CD4-positive, alpha-beta T cell treated with Interleukin-17A for 4 hours (primary cell): ENCODE data around the gene FOSL1.
"Not testable (repeated sequence)": the region's sequence is repeated elsewhere in the genome, so short reads cannot be mapped to it uniquely, and the experiment has no call there.

Experiments used
- DNase-seq: peaks from one replicate; pipeline ENCODE4 v3.0.0-alpha.2; 2020; ENCODE audit warnings: mixed read lengths

FOSL1 gene

DNA sequence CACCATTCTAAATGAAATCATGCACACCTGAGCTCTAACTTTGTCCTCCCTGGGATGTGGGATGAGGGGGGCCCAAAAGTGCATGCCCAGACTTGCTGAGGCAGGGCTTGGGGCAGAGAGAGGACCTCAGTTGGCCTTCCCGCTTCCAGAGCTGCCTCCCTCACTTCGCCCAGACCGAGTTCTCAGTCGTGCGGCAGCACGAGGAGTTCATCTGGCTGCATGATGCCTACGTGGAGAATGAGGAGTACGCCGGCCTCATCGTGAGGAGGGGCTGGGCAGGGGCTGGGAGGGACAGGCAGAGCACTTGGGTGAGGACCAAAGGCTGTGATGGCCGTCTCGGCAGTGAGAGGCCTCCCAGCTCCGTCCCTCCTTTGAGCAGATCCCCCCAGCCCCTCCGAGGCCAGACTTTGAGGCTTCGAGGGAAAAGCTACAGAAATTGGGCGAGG lies 50.4 kb downstream of the FOSL1 start:
- no peak for DNase-seq

DNA sequence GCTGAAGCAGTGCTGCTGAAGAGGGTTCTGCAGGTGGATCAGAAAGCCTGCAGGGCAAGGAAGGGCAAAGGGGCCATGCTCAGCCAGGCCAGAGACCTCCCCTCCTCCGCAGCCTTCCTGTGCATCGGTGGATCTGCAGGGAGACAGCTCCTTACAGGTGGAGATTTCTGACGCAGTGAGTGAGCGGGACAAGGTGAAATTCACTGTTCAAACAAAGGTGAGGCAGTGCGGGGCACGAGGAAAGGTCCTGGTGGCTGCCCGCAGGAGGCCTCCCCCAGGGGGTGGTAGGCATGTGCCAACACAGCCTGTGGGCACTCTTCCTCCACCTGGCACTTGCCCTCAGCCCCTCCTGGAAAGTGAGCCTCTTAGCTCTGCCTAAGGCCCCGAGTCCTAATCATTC lies 50.8 kb downstream of the FOSL1 start:
- no peak for DNase-seq

DNA sequence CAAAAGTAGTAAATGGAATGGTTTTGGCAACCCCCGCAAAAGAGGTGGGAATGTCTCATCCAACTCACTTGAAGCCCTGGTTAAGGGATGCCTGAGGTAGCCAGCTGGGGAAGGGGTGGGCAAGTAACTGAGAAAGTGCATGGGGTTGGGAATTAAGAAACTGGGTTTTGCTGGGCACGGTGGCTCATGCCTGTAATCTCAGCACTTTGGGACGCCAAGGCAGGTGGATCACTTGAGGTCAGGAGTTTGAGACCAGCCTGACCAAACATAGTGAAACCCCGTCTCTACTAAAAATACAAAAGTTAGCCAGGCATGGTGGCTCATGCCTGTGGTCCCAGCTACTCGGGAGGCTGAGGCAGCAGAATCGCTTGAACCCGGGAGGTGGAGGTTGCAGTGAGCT lies 51.5 kb downstream of the FOSL1 start:
- DNase-seq: not testable (repeated sequence)

DNA sequence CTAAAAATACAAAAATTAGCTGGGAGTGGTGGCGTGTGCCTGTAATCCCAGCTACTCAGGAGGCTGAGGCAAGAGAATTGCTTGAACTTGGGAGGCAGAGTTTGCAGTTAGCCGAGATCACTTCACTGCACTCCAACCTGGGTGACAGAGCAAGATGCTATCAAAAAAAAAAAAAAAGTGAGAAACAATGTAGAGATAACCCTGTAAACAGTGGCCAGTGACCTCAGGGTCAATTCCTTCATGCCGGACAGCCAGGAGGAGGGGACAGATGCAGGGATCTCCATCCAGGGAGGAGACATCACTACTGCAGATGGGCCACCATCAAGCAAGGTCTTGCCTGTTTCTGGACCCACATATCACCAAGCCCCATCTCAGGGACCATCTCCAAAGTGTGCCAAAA lies 52.4 kb downstream of the FOSL1 start:
- DNase-seq: no peak

DNA sequence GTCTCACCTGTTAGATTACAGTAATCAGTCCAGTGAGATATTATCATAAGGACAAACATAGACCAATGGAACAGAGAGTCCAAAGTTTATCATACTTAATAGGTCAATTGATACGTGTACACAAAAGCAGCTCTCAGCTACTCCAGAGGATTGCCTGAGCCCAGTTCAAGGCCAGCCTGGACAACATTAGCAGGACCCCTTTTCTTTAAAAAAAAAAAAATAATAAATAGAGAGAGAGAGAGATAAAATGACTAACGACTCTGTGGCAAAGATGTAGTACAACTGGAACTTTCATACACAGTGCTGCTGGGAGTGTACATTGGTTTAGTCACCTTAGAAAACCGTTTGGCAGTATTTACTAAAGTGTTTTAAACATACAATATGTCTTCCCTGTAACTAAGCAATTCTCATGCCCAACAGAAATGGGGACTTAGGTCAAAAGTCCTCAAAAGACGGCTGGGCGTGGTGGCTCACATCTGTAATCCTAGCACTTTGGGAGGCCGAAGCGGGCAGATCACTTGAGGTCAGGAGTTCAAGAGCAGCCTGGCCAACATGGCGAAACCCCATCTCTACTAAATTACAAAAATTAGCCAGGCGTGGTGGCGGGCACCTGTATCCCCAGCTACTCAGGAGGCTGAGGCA lies 55.8 kb downstream of the FOSL1 start:
- DNase-seq: no peak

DNA sequence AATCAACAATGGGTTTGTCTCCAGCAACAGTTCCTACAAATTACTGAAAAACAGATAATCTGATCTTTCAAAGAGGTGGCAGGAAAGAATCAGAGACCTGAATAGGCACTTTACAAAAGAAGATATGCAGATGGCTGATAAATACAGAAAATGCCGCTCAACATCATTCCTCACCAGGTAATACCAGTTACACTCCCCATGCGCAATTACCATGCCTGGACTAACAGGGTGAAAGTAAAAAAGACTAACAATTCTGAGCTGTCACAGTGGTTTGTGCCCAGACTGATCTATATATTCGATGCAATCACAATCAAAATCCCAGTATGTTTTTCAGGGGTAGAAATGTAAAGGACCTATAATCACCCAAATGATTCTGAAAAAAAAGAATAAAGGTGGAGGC lies 56.4 kb downstream of the FOSL1 start:
- no peak for DNase-seq

DNA sequence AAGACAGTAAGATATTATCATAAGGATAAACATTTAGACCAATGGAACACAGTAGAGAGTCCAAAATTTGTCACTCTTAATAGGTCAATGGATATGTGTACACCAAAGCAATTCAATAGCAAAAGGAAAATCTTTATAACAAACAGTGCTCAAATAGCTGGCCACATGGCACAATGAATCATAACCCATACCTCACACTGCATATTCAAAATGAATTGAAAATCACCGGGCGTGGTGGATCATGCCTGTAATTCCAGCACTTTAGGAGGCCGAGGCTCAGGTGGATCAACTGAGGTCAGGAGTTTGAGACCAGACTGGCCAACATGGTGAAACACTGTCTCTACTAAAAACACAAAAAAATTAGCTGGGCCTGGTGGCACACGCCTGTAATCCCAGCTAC lies 58.0 kb downstream of the FOSL1 start:
- DNase-seq: no peak
